ENCODE data around the gene TNFRSF6B. TPM values are rescaled to one million over a fixed set of nuclear protein-coding genes. Genes with fewer than 3 reads are reported as not detected.
A peak's percentile ranks its signal among the peaks of the same experiment; 100 is the strongest.

The TNFRSF6B gene
- total and polyA plus RNA-seq, 2 donors from 2014 or later, result 2.4 to 64.5 TPM

GRCh38 chr20:63661108-63661507 lies 35.3 kb upstream of the TNFRSF6B start:
- H3K4me3 ChIP-seq (ENCODE audit: low read length in 3 of 3), result no peak overlapping the region
- no peaks in the 10 kb centered on the region for H3K9me3 ChIP-seq (ENCODE audit: control insufficient read depth in 2 of 3, insufficient read depth in 1 of 3, low read length in 3 of 3)
- FAIRE-seq (no peak), DNase-seq (no peak)
- no peak overlapping the region for H3K27ac ChIP-seq (ENCODE audit: low read depth in 2 of 2, low read length in 2 of 2)
- no peak overlapping the region for H3K9ac ChIP-seq (ENCODE audit: low read length in 3 of 3)
- TF ChIP-seq CTCF (IDR thresholded peaks at IDR 0.05; ENCODE audit: borderline replicate concordance, extremely low read depth, insufficient read depth), result no peak
- peaks cover 0 to 14% (median 0%) of the 10 kb centered on the region in 3 donors for H3K4me1 ChIP-seq (ENCODE audit: control insufficient read depth in 2 of 3, insufficient read depth in 2 of 3, low read depth in 1 of 3, low read length in 3 of 3)
- peaks cover 0 to 11% (median 6%) of the 10 kb centered on the region in 3 donors for H3K36me3 ChIP-seq (ENCODE audit: control insufficient read depth in 2 of 3, insufficient read depth in 3 of 3, low read length in 3 of 3)
- intact Hi-C loops (cut with DNase I), result no loop called here
- H3K27me3 ChIP-seq (ENCODE audit: control insufficient read depth, insufficient read depth, low read length), result no peaks in the 10 kb centered on the region

GRCh38 chr20:63661959-63662812 lies 34.3 kb upstream of the TNFRSF6B start:
- FAIRE-seq (no peak), DNase-seq (peak in 1 of 5 donors; percentile 69)

DNA sequence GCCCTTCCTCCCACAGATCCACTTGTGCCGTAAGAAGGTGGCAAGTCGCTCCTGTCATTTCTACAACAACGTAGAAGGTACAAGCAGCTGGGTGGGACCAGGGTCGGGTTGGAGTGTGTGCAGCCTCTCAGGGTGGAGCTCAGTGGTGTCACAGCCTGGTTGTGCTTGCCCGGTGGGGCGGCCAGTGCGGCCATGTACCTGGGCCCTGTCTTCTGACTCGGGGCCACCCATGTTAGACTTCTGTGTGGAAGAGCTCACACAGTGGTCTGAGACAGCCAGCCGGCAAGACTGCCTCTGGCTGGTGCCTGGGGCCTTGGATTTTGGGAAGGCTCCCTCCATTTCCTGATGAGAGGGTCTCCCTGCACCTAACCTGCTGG lies 33.7 kb upstream of the TNFRSF6B start:
- H3K4me3 ChIP-seq (ENCODE audit: low read length in 3 of 3), result no peak overlapping the region
- H3K36me3 ChIP-seq (ENCODE audit: control insufficient read depth in 2 of 3, insufficient read depth in 3 of 3, low read length in 3 of 3), result peaks cover 0 to 14% (median 11%) of the 10 kb centered on the region in 3 donors
- H3K27ac ChIP-seq (ENCODE audit: low read depth in 2 of 2, low read length in 2 of 2), result no peak overlapping the region
- DNase-seq, result no peak
- TF ChIP-seq CTCF (IDR thresholded peaks at IDR 0.05; ENCODE audit: borderline replicate concordance, extremely low read depth, insufficient read depth), result no peak
- peaks cover 0 to 8% (median 0%) of the 10 kb centered on the region in 3 donors for H3K4me1 ChIP-seq (ENCODE audit: control insufficient read depth in 2 of 3, insufficient read depth in 2 of 3, low read depth in 1 of 3, low read length in 3 of 3)
- H3K9me3 ChIP-seq (ENCODE audit: control insufficient read depth in 2 of 3, insufficient read depth in 1 of 3, low read length in 3 of 3), result no peaks in the 10 kb centered on the region
- intact Hi-C loops (cut with DNase I), result no loop called here
- H3K9ac ChIP-seq (ENCODE audit: low read length in 3 of 3), result no peak overlapping the region
- H3K27me3 ChIP-seq (ENCODE audit: control insufficient read depth, insufficient read depth, low read length), result no peaks in the 10 kb centered on the region
- no peak for FAIRE-seq

More at GRCh38 chr20:63661959-63662812, 34.3 kb upstream of the TNFRSF6B start:
- Histone ChIP-seq H3K4me3 (ENCODE audit: low read length in 3 of 3) (no peak overlapping the region), H3K27ac (ENCODE audit: low read depth in 2 of 2, low read length in 2 of 2) (no peak overlapping the region), H3K36me3 (ENCODE audit: control insufficient read depth in 2 of 3, insufficient read depth in 3 of 3, low read length in 3 of 3) (peaks cover 0 to 11% (median 9%) of the 10 kb centered on the region in 3 donors), H3K9me3 (ENCODE audit: control insufficient read depth in 2 of 3, insufficient read depth in 1 of 3, low read length in 3 of 3) (no peaks in the 10 kb centered on the region), H3K9ac (ENCODE audit: low read length in 3 of 3) (no peak overlapping the region), H3K4me1 (ENCODE audit: control insufficient read depth in 2 of 3, insufficient read depth in 2 of 3, low read depth in 1 of 3, low read length in 3 of 3) (peaks cover 0 to 13% (median 0%) of the 10 kb centered on the region in 3 donors), H3K27me3 (ENCODE audit: control insufficient read depth, insufficient read depth, low read length) (no peaks in the 10 kb centered on the region)
- no peak for TF ChIP-seq CTCF (IDR thresholded peaks at IDR 0.05; ENCODE audit: borderline replicate concordance, extremely low read depth, insufficient read depth)
- intact Hi-C loops (cut with DNase I), result no loop called here
